Right lobe of liver (tissue), 6 donors: ENCODE data around the gene GABRR1. TPM values are rescaled to one million over a fixed set of nuclear protein-coding genes. Genes with fewer than 3 reads are reported as not detected.

Source experiments
- ATAC-seq, 4 donors: fragments of 200-7000 bp; cut with Tn5 transposase; one replicate each; pipeline ENCODE4 v1.9.1; 2020; ENCODE audit warnings: mild to moderate bottlenecking in 4 of 4, moderate library complexity in 4 of 4
- DNase-seq, 3 donors: peaks; one replicate each; pipeline ENCODE4 v3.0.0-alpha.2; 2020
- H3K27ac ChIP-seq, 3 donors: fragments of 200-600 bp; one replicate each; pipeline ENCODE4 v1.8.0; 2022
- H3K27me3 ChIP-seq, 2 donors: fragments of 200-600 bp; one replicate each; pipeline ENCODE4 v1.8.0; 2022
- H3K36me3 ChIP-seq, 4 donors: fragments of 200-600 bp; sonication (generic) in 1 of 4; one replicate each; pipeline versions ENCODE4 v1.5.1 to v1.8.0; 2017 to 2022; ENCODE audit warnings: control low read depth in 1 of 4
- H3K4me1 ChIP-seq, 4 donors: fragments of 200-600 bp; sonication (generic) in 1 of 4; one replicate each; pipeline versions ENCODE4 v1.5.1 to v1.8.0; 2017 to 2022; ENCODE audit warnings: control low read depth in 1 of 4
- H3K4me3 ChIP-seq, 3 donors: fragments of 200-600 bp; one replicate each; pipeline ENCODE4 v1.8.0; 2022
- H3K9me3 ChIP-seq, 4 donors: fragments of 200-600 bp; sonication (generic) in 1 of 4; one replicate each; pipeline versions ENCODE4 v1.5.1 to v1.8.0; 2017 to 2022; ENCODE audit warnings: control low read depth in 1 of 4
- POLR2A ChIP-seq: fragments of 450-650 bp; IDR thresholded peaks from one replicate; pipeline ENCODE4 v1.6.1; 2017; ENCODE audit warnings: antibody characterized with exemption, mild to moderate bottlenecking
- WGBS: methylation state at CpG from one replicate; pipeline ENCODE4 v1.1.6; 2018; ENCODE audit warnings: low coverage, low lambda C conversion rate; ENCODE audit not compliant: insufficient coverage; ENCODE audit errors: missing lambda C conversion rate; 5-methylcytosine and 5-hydroxymethylcytosine counted together
- intact Hi-C, 2 donors: fragments of 100-400 bp; cut with DNase I; formaldehyde crosslinking; loops; one replicate each; pipeline versions ENCODE4 v1.11.2 to v1.14.1; 2022
- long read RNA-seq: library from polyadenylated mRNA; unstranded; transcript quantifications from one replicate; pipeline ENCODE4 v2.0.0, GENCODE V29; 2019
- total RNA-seq, 6 experiments: library from RNA; depleted of rRNA in 2 of 6; stranded (reverse); fragments of >200 nt in 2 of 6; fragmentation: NEBNext Ultra II Directional in 3 of 6; extraction: Animal tissue kit (Norgen Biotek cat#: 25700) in 3 of 6; gene quantifications; one replicate each; pipeline versions ENCODE4 v1.1.0 to v1.2.4, GENCODE V29; 2016 to 2023
- TF ChIP-seq, protein P1 (sequence below), 4 donors: fragments of 200-600 bp in 3 of 4; fragments of 450-650 bp in 1 of 4; IDR thresholded peaks; one replicate each; pipeline versions ENCODE4 v1.5.1 to v1.8.0; 2016 to 2022; ENCODE audit warnings: antibody characterized with exemption in 4 of 4, mild to moderate bottlenecking in 2 of 4
- donor health status: DM: no; HTN: yes; CAD: no.
- donor health status: DM: no; HTN: no; CAD: no.
- donor health status: DM: no; HTN: no; CAD: no.
- donor health status: DM: no; HTN: yes; CAD: no.
- donor health status: DM: no; HTN: yes; CAD: no.

The GABRR1 gene
- total RNA-seq = not detected
- long read RNA-seq = 0 reads

DNA sequence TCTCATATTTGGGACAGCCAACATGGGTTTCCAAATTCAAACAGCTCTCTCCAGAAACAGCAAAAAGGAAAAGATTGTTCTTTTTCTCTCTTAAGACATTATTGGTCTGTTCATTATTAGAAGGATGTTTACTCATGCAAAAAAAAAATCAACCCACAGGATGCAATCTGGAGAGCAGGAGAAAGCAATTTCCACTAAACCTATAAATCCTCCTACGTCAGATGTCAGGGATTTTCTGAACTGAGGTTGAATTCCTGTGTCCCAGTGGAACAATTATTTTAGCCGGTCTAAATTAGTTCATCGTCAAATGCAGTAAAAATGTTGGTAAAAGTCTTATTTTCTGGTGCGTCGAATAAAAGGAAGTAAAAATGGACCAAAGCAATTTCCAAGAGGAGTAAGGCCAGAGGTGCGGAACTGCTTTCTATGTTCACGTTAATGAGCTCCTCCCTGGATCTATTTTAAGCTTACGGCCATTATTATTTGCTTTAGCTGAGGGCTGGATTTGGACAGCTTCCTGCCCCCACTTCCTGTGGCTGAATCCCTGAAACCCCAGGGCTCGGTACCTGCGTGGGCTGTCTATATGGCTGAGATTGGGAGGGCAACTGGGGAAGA, at the start of gene GABRR1:
Gene GABRR1 (minus strand): TSS at position 60 of the 612 bp plus-strand sequence. CDS start 36 bp downstream, at position 24.
- DNase-seq (no peak), ATAC-seq (no peak)
- no peak within 1 kb of the TSS for H3K4me3 ChIP-seq
- H3K27me3 ChIP-seq = no peaks in the 10 kb centered on the region
- WGBS = 45% methylated on average over 10 of the region's 10 CpGs
- no peak within 1 kb of the TSS for H3K27ac ChIP-seq
- no peaks in the 10 kb centered on the region for H3K4me1 ChIP-seq
- H3K36me3 ChIP-seq = no peaks in the 10 kb centered on the region
- TF ChIP-seq POLR2A = no peak
- TF ChIP-seq, protein P1, sequence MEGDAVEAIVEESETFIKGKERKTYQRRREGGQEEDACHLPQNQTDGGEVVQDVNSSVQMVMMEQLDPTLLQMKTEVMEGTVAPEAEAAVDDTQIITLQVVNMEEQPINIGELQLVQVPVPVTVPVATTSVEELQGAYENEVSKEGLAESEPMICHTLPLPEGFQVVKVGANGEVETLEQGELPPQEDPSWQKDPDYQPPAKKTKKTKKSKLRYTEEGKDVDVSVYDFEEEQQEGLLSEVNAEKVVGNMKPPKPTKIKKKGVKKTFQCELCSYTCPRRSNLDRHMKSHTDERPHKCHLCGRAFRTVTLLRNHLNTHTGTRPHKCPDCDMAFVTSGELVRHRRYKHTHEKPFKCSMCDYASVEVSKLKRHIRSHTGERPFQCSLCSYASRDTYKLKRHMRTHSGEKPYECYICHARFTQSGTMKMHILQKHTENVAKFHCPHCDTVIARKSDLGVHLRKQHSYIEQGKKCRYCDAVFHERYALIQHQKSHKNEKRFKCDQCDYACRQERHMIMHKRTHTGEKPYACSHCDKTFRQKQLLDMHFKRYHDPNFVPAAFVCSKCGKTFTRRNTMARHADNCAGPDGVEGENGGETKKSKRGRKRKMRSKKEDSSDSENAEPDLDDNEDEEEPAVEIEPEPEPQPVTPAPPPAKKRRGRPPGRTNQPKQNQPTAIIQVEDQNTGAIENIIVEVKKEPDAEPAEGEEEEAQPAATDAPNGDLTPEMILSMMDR (IDR thresholded peaks at IDR 0.05) = no peak
- no peaks in the 10 kb centered on the region for H3K9me3 ChIP-seq
- intact Hi-C loops = no loop called here

DNA sequence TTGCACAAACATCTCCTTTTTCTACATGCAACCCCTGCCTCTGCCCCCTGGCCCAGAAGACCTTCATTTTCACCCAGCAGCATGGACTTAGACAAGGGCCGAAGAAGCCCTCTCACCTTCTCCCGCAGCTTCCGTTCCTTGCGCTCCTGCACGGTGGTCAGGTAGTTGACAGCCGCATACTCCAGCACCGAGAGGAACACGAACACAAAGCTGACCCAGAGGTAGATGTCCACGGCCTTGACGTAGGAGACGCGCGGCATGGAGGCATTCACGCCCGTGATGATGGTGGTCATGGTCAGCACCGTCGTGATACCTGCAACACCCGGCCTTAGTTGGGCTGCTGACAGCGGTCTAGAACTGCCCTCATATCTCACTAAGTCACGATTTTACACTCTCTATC, 47.1 kb upstream of the GABRR1 start:
- TF ChIP-seq POLR2A = no peak
- TF ChIP-seq, protein P1 (IDR thresholded peaks at IDR 0.05) = no peak
- Histone ChIP-seq H3K36me3 (no peaks in the 10 kb centered on the region), H3K27me3 (no peaks in the 10 kb centered on the region), H3K4me3 (no peak overlapping the region), H3K4me1 (no peaks in the 10 kb centered on the region), H3K9me3 (no peaks in the 10 kb centered on the region), H3K27ac (no peak overlapping the region)
- ATAC-seq (no peak), DNase-seq (no peak)
- 95% methylated on average over 9 of the region's 20 CpGs for WGBS
- intact Hi-C loops = no loop called here

DNA sequence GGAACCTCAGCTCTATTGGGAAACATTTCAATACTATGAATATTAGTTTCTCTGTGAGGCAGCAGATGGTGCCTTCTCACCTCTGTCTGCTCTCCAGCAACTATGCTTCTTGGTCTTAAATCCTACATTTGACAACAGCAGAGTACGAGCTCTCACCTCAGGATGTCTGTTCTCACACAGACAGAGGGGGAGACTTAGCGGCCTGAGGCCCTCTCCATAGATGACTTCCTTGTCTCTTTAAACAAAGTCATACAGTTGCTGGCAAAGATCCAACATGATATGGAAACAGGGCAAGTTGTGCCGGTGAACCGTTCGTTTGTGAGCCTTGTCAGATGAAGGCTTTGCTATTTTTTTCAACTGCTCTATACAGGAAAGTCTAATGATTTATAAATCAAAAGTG, 43.7 kb upstream of the GABRR1 start:
- 31% methylated on average over 5 of the region's 5 CpGs for WGBS
- H3K4me3 ChIP-seq = no peak overlapping the region
- ATAC-seq (no peak), DNase-seq (no peak)
- H3K9me3 ChIP-seq = no peaks in the 10 kb centered on the region
- no peaks in the 10 kb centered on the region for H3K27me3 ChIP-seq
- TF ChIP-seq, protein P1 (IDR thresholded peaks at IDR 0.05) = no peak
- no peak for TF ChIP-seq POLR2A
- intact Hi-C loops = no loop called here
- H3K4me1 ChIP-seq = no peaks in the 10 kb centered on the region
- no peak overlapping the region for H3K27ac ChIP-seq
- no peaks in the 10 kb centered on the region for H3K36me3 ChIP-seq

DNA sequence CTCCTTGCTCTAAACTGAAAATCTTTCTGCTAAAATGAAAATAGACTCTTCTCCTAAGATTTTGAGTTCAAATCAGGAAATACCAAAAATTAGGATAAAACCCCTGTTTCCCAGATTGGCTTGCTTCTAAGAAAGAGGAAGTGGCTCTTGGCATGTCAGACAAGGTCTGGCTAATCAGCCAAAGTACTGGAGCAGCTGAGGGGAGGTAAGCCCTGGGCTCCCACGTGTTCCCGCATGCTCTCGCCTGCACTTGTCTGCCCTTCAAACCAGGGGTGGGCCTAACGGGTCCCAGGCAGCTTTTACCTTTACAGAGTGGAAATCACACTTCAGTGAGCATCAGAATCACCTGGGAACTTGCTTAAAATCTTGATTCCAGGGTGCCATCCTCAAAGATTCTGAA, 43.2 kb upstream of the GABRR1 start:
- Histone ChIP-seq H3K9me3 (no peaks in the 10 kb centered on the region), H3K36me3 (no peaks in the 10 kb centered on the region), H3K4me3 (no peak overlapping the region), H3K4me1 (no peaks in the 10 kb centered on the region), H3K27me3 (no peaks in the 10 kb centered on the region), H3K27ac (no peak overlapping the region)
- WGBS = 40% methylated on average over 1 of the region's 4 CpGs
- intact Hi-C loops = no loop called here
- TF ChIP-seq, protein P1 (IDR thresholded peaks at IDR 0.05) = no peak
- TF ChIP-seq POLR2A = no peak
- DNase-seq (no peak), ATAC-seq (peak in 1 of 4 donors; percentile 15)
